HG02759 (cell line): ENCODE results near the gene AUTS2.
"Not testable (repeated sequence)": the region's sequence is repeated elsewhere in the genome, so short reads cannot be mapped to it uniquely, and the experiment has no call there.

Experiments
- ATAC-seq: cut with Tn5 transposase; IDR thresholded peaks from one replicate; pipeline ENCODE4 v1.9.1; 2021; ENCODE audit warnings: mild to moderate bottlenecking, moderate library complexity; ENCODE audit not compliant: unreplicated experiment

AUTS2 gene

DNA sequence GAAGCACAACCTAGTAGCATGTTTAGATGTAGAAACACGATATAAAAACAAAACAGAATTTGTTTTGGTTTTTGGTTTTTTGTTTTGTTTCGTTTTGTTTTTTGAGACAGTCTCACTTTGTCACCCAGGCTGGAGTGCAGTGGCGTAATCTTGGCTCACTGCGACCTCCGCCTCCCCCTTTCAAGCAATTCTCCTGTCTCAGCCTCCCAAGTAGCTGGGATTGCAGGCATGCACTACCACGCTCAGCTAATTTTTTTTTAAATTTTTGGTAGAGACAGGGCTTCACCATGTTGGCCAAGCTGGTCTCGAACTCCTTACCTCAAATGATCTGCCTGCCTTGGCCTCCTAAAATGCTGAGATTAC is 1050.2 kb downstream of the AUTS2 start:
- ATAC-seq = not testable (repeated sequence)

DNA sequence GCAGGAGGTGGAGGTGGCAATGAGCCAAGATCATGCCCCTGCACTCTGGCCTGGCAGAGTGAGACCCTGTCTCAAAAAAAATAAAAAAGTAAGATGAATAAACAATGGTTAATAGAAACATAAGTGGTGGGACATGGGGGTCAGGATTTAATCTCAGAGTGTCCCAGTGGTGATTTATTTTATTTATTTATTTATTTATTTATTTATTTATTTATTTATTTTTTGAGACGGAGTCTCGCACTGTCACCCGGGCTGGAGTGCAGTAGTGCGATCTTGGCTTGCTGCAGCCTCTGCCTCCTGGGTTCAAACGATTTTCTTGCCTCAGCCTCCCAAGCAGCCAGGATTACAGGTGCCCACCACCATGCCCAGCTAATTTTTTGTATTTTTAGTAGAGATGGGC is 1051.0 kb downstream of the AUTS2 start:
- no peak for ATAC-seq

DNA sequence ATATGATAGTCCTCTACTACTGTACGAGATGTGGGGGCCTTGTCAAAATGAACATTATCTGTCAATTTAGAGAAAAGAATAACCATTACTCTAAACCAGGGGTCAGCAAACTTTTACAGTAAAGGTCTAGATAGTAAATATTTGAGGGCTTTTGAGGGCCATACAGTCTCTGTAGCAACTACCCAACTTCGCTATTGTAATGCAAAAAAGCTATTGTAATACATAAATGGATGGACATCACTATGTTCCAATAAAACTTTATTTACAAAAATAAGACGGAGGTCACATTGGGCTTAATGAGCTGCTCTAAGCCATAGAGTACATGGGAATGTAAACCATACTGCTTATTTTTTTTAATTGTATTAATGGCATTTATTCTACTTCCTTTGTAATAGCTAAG is 1055.9 kb downstream of the AUTS2 start:
- ATAC-seq = no peak

DNA sequence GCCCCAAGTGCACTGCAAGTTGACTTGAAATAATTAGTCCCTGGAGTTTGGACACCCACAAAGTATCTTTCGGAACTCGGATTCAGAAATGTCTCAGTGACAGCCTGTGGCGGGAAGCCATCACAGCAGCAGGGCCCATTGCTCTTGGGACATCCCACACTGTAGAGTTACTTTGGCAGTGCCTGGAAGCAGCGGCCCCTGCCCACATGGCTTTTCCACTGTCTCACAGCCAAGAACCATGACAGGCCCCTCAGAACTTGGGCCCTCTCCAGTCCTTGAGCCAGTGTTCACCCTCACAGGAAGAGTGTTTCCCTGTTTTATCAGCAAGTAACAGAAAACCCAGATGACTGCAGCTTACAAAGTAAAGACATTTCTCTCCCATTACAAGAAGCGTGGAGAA is 1056.7 kb downstream of the AUTS2 start:
- ATAC-seq = no peak

DNA sequence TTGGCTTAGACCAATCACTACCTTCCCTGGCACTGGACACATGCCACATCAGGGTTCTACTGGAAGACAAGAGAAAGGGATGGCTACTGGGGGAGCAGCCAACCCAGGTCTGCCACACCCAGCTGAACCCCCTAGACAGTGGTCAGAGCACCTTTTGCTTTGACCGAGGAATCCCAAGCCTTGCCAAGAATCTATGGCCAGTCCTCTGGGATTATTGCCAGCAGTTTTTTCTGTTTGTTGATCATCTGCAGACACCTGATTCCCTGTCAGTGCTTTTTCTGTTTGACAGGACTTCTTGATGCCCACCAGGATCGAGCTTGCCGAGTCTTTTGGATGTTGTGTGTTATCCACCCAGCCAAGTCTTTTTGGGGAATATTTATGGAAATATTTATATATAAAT is 1057.4 kb downstream of the AUTS2 start:
- ATAC-seq = no peak

DNA sequence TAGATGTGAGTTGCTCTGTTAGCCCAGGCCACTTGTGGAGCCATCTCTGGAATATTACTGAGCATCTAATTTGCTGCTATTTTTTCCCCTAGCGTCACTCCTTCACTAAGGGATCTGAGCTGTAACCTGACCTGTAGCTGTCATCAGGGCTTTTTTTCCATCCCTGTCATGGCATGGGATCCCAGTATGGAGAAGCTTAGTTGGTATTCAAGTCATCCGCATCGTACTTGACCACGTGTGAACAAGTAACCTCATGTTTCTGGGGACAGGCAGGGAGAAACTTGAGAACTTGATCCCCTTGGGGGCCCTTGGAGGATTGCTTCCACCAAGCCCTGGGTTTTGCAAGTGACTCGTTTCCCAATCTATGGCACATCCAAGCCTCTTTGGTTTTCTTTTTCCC is 1059.3 kb downstream of the AUTS2 start:
- no peak for ATAC-seq

DNA sequence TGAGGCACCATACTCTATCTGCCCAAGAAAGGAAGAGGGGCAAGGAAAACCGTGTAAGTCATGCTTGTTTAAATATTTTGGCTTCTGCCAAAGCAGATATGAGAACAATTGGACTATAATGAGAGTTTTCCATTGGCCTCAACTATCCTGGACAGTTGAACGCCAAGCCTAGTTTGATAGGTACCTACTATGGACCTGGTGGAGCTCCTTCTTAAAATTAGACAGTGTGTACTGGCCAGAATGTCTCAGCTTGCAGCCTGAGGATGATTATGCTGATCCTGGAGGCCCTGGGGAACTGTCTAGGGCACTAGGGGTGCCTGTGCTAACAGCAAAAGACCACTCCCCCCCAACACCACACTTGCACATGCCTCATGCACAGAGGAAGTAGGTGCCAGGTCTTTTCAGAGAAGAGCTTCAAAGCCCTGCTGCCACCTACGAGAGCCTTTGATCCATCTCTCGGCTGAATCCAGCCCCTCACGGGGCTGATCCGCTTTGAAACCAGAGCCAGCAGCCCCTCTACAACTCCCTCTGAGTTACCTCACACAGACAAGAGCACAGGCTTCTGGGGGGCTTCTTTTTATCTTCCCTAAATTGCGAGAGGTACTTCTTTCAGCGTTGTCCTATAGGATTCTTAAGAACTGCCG is 1059.8 kb downstream of the AUTS2 start:
- ATAC-seq = no peak

DNA sequence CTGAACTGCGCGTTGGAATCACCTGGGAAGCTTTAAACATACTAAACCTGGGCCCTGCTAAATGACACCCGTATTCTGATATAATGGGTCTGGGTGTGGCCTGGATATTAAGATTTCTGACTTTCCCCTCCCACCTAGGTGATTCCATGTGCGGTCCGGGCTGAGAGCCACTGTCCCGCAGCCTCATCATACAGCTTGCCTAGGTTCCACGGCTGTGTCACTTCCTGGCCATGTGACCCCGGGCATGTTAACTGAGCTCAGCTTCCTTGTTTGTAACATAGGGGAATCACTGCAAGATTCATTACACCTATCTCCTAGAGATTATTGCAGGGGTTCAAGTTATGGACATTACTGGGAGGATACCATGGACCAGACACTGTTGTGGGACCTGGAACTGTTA is 1061.0 kb downstream of the AUTS2 start:
- no peak for ATAC-seq

DNA sequence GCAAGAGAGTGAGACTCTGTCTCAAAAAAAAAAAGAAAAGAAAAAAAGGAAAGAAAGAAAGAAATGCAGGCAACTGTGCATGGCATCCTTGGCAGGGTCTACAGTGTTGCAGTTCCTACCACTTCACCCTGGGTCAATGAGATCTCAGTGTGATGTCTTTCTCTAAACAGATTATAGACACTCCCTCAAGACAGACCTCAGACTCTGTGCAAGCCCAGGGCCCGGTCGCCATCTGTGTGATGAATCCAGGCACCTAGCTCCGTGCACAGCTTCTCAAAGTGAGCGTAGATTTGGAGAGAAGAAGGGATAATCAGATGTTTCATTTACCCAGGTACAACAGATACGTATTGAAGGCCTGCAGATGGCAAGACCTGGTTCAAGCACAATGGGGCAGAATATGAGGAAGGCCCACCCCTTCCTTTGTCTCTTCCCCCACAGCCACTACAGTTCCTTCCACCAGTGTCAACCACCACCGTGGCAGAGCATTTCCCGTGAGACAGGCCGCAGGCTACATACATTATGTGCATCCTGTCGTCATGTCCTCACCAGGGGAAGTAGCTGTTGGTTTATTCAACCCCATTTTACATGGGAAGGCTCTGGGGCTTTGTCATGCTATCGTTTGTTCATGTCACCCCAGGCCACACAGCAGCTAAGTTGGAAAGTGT is 1062.0 kb downstream of the AUTS2 start:
- no peak for ATAC-seq

DNA sequence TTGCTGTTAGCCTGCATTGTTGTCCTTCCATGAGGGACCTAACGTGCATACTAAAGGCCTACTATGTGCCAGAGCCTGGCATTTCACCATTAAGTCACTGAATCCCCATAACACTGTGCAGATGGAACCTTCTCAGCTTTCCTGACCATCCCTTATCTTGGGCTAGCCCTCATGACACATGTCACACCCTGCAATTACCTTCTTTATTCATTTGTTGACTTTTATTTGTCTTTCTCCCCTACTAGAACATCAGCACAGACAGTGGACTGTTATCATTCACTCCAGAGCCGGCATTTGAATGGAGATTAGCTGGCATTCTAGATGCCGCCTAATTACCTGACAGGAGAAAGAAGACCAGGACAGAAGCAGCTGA is 1062.5 kb downstream of the AUTS2 start:
- no peak for ATAC-seq

DNA sequence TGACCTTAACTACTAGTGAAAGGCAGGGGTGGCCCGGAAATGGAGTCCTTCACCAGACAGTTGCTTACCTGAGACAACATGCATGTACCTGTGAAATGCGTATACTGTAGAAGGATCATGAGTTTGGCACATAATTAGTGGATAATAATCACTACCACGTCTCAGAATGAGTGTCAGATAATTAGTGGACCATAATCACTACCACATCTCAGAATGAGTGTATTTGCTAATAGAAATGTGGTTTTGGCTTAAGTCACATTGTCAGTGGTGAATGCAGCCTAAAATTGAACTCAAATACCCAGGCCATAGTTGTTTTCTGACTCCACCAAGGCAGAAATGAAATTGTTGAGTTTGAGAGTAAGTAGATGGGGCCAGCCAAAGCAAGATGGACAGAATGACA is 1065.4 kb downstream of the AUTS2 start:
- no peak for ATAC-seq

DNA sequence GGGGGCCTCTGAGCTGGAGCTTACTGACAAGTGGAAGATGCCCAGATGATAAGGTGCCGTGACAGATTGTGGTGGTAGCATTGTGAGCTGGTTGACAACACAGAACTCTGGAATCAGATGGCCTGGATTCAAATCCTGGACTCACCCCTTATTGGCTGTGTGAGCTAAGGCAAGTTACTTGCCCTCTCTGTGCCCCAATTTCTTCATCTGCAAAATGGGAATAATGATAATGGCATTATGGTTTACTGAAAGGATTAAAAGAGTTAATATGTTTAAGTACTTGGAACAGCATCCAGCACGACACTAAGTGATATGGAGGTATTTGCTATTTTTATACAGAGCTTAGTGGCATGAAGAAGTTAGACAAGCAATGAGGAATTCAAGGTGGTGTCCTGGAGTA is 1067.7 kb downstream of the AUTS2 start:
- no peak for ATAC-seq

DNA sequence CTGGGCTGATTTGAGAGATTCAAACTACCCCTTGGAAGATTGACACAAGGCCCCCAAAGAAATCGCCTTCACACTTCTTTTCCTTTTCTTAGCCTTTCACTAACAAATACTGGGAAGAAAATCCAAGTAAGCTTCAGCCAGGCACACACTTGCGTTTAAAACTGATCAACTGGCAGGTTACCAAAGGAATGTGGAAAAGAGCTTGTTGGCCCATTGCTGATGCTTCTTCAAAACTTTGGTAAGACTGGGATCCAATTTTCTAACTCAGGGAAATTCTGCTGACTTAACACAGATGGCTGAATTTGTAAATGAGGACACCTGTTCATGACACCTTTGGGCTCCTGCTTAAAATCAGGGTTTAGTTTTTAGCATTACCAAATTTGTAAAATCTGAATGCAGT is 1069.1 kb downstream of the AUTS2 start:
- no peak for ATAC-seq

DNA sequence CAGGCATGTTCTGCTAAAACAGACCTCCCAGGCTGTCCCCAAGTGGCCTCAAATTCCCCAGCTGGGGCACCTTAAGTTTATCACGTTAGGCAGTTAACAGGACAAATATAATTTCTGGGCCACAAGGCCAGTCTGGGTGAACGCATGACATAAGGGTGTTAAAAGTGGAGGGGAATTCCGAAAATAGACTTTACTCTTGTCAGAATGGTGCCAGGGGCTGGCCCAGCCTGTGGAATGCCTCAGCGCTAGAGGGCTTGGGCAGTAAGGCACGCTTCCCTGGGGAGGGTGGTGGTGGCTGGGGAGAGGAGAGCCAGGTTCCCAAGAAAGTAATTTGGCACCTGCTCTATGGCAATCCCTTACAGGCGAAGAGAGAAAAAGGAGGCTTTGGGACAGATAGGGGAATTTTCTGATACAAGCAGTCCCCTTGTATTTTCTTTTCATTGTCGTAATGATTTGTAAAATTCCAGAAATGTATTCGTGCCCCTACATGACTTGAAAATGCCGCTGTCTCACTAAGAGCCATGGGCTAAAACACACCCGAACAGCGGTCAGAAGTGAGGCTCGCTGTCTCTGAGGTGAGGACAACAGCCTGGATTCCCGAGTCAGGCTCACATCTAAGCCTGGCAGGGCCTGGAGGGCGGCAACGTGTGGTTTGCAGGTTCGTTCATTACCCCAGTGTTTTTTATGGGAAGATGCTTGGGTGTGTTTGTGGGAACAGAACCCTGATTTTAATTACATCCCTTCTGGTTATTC is 1070.5 kb downstream of the AUTS2 start:
- peak; percentile 77 for ATAC-seq

DNA sequence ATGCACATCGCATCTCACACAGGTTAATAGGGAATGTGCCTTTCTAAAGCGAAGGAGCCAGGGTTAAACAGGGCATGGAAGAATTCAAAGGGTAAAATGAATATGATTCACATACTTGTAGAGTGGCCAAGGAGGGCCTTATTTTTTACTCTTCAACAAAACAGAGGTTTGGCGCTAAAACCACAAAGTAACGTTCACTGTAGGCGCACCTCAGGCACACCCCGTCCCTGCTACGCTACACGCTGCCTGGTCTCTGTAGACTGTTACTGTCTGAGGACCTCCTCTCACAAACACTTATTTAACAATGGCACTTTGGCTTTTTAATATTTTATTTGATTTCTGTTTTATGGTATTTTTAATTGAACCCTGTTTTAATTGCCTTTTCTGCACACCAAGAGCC is 1071.6 kb downstream of the AUTS2 start:
- no peak for ATAC-seq

DNA sequence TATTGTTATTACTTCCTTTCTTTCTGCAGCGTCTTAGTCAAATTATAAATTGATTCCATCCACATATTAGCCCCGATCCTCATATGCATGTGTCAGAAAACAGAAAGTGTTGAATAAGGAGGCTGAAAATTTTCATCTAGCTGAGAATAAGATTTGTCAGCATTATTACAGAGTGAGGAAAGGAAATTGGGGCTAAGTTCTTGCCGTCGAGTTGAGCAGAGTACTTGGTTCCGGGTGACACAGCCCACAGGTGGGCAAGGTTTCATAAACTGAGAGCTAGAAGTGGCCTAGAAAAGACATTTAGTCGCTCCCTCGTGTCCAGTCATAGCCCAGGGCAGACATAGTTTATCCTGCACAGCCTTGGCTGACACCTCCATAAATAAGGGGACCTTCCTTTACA is 1072.0 kb downstream of the AUTS2 start:
- no peak for ATAC-seq

DNA sequence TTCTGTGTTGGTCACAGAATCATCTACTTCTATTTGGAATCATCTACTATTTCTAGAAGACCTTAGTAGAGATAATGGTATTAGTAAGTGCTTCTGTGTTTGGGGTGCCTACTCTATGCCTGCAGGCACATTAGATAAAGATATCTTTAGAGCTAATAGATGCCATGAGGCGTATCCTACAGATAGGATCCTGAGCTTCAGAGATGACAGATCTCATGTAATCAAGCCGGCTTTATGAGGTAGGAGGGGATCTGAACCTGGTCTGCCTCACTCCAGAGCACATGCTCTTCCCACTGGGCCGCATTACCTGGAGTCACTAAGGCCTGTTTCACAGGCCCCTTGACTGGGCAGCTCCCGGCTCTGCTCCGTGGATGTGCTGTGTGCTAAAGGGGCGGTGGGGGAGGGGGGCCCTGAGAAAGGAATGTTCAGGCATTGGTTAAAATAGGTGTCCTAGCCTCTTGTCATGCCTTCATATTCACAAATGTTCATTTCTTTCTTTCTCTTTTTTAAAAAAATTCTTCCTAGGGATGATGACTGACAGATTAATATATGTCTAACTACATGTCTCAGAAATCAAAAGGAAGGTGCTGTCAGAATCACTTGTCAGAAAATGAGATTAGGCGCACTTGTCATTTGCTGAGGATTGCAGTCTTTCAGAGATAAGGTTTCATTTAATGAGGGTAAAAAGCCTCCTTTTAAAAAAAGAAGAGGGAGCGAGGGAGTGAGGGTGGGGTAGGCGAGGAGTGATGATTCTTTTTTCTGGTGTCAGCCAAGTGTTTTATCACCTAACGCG is 1075.7 kb downstream of the AUTS2 start:
- ATAC-seq = no peak

DNA sequence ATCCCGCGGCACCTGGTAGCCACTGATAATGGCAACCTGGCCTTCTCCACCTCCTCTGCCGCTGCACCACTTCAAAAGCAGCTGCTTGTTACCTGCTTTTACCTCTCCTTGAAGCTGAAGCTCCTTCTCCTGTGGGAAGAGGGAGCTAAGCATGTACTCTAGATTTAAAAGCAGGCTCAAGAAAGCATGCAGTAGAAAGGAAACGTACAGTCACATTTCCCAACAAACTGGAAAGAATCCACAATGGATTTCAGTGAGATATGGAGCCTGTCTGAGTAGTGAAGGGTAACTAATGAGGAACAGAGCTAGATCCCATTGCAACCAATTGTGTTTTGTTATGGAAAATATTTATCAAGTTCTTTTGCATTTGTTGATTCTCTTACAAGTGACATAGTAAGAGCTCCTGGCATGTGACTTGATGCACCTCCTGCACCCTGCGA is 1076.3 kb downstream of the AUTS2 start:
- no peak for ATAC-seq

DNA sequence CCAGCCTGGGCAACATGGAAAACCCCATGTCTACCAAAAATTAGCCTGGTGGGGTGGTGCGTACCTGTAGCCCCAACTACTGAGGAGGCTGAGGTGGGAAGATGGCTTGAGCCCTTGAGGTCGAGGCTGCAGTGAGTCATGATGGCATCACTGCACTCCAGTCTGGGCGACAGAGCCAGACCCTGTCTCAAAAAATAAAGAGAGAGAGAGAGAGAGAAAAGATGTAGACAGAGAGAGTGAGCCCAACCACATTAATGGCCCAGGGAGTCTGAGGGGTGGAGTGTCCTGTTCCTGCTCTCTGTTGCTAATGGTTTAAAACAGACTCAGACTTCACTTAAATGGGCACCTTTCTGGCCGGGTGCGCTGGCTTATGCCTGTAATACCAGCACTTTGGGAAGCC is 1078.0 kb downstream of the AUTS2 start:
- no peak for ATAC-seq

DNA sequence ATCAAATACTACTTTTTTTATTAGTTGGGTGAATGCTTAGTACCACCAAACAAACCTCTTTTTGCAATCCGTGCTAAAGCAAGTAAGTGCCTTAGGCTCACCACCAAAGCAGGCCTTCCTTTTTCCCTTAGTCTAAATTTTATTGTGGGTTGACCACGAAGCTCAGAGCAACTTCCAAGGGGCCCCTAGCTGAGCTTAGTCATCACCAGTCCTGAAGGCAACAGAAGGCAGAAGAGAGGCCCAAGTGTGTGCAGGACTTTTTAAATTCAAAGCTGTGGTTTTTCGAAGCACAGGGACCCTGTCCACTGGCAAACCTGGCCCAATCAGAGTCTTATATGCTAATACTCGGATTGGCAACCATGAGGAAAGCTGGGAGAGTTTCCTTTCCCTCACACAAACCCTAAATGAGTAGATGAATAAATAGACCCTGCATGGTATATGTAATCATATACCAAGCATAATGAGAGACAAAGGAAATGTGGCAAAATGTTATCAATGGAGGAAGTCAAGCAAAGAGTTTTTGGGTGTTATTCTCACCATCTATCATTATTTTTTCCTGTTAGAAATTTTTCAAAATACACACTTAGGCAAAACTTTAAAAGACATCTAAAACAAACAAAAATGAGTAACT is 1080.5 kb downstream of the AUTS2 start:
- no peak for ATAC-seq

DNA sequence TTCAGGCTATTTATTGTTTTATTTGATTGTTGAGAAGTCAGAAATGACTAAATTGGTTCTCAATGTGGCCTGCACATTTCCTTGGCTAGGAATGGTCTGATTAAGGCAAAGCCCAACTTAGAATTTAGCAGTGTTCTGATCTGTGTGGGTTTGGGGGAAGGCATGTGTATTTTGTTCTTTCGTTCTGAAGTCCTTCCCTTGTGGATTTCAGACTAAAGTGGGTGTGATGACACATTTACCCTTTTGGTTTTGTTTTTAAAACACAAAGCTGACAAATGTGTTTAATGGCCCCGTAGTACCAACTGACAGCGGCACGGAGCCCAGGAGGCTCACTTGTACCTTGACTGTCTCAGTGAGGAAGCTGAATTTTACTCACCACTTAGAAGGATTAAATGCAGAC is 1081.4 kb downstream of the AUTS2 start:
- ATAC-seq = peak; percentile 39
